IPS-18a (cell line): Measurements from ENCODE around the gene TM9SF4.

Source experiments
- H3K27ac ChIP-seq: one replicate; pipeline ENCODE4 v1.5.1; 2013; ENCODE audit warnings: low read length
- H3K27me3 ChIP-seq: one replicate; pipeline ENCODE4 v1.6.1; 2013; ENCODE audit warnings: mild to moderate bottlenecking, low read length; ENCODE audit not compliant: control insufficient read depth, insufficient read depth
- H3K36me3 ChIP-seq: one replicate; pipeline ENCODE4 v1.6.1; 2013; ENCODE audit warnings: low read depth, low read length; ENCODE audit not compliant: control insufficient read depth
- H3K4me1 ChIP-seq: one replicate; pipeline ENCODE4 v1.6.1; 2013; ENCODE audit warnings: low read depth, low read length; ENCODE audit not compliant: control insufficient read depth
- H3K4me3 ChIP-seq: one replicate; pipeline ENCODE4 v1.5.1; 2013; ENCODE audit warnings: low read length
- H3K9ac ChIP-seq: one replicate; pipeline ENCODE4 v1.6.1; 2013; ENCODE audit warnings: mild to moderate bottlenecking, low read length, moderate library complexity
- H3K9me3 ChIP-seq: one replicate; pipeline ENCODE4 v1.6.1; 2013; ENCODE audit warnings: low read depth, low read length; ENCODE audit not compliant: control insufficient read depth

Gene TM9SF4

GRCh38 chr20:32130965-32131364, 21.5 kb downstream of the TM9SF4 start:
- H3K4me1 ChIP-seq: no peaks in the 10 kb centered on the region
- peaks cover 5% of the 10 kb centered on the region for H3K36me3 ChIP-seq
- H3K27me3 ChIP-seq: no peaks in the 10 kb centered on the region
- H3K4me3 ChIP-seq: no peak overlapping the region
- no peaks in the 10 kb centered on the region for H3K9me3 ChIP-seq
- H3K27ac ChIP-seq: no peak overlapping the region
- no peak overlapping the region for H3K9ac ChIP-seq

DNA sequence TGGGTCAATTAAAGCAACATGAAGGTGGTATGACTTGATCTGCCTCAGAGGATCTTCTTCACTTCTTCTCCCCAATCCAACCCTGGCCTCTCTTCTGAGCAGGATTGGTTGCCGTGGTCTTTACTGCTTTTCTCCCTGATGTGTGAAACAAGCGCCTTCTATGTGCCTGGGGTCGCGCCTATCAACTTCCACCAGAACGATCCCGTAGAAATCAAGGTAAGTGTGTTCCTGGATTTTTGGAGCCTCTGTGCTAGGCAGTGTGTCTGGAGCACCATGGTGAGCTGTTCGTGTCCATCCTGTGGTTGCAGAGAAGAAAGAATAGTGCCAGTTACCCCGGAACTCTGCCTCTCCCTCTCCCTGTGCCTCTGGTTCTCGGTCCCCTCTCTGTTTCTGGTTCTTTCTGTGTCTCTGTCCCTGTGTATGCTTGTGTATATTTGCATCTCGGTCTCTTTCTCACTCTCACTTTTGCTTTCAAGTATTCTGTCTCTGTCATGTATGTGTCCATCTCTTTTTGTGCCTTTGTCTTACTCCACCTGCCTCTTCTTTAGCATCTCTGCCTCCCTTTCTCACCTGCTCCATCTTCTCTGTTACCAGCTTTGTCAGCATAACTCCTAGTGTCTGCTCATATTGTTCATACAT, 23.5 kb downstream of the TM9SF4 start:
- no peaks in the 10 kb centered on the region for H3K27me3 ChIP-seq
- no peak overlapping the region for H3K4me3 ChIP-seq
- H3K9me3 ChIP-seq: no peaks in the 10 kb centered on the region
- H3K4me1 ChIP-seq: no peaks in the 10 kb centered on the region
- H3K36me3 ChIP-seq: peaks cover 23% of the 10 kb centered on the region
- H3K27ac ChIP-seq: no peak overlapping the region
- no peak overlapping the region for H3K9ac ChIP-seq

GRCh38 chr20:32134026-32134425, 24.5 kb downstream of the TM9SF4 start:
- no peak overlapping the region for H3K27ac ChIP-seq
- H3K9ac ChIP-seq: no peak overlapping the region
- no peak overlapping the region for H3K4me3 ChIP-seq
- no peaks in the 10 kb centered on the region for H3K27me3 ChIP-seq
- no peaks in the 10 kb centered on the region for H3K9me3 ChIP-seq
- H3K4me1 ChIP-seq: no peaks in the 10 kb centered on the region
- peaks cover 28% of the 10 kb centered on the region for H3K36me3 ChIP-seq

DNA sequence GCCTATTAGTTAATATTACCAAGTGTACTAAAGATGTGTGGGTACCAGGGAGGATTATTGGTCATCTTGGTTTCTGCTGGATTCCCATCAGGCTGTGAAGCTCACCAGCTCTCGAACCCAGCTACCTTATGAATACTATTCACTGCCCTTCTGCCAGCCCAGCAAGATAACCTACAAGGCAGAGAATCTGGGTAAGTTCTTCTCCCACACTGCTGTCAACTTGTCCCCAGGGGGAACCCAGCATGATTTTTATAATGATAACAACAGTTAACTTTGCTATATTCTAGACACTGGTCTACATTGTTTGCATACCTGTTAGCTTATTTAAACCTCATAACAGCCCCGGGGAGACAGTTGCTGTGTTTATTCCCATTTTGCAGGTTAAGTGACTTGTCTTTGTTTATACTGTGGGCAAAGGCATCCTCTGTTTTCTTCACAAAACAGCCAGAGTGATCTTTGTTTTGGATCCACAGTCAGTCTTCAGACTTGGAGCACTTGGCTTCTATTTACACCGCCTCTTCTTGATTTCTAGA, 26.5 kb downstream of the TM9SF4 start:
- H3K9ac ChIP-seq: no peak overlapping the region
- H3K27ac ChIP-seq: no peak overlapping the region
- no peaks in the 10 kb centered on the region for H3K9me3 ChIP-seq
- H3K27me3 ChIP-seq: no peaks in the 10 kb centered on the region
- H3K4me1 ChIP-seq: no peaks in the 10 kb centered on the region
- H3K4me3 ChIP-seq: no peak overlapping the region
- peaks cover 44% of the 10 kb centered on the region for H3K36me3 ChIP-seq

- Histone ChIP-seq H3K36me3 (peaks cover 71% of the 10 kb centered on the region), H3K27me3 (no peaks in the 10 kb centered on the region), H3K4me1 (no peaks in the 10 kb centered on the region), H3K9me3 (no peaks in the 10 kb centered on the region), H3K27ac (no peak overlapping the region), H3K9ac (no peak overlapping the region), H3K4me3 (no peak overlapping the region)
Observed at GRCh38 chr20:32138921-32139320, 29.4 kb downstream of the TM9SF4 start.

DNA sequence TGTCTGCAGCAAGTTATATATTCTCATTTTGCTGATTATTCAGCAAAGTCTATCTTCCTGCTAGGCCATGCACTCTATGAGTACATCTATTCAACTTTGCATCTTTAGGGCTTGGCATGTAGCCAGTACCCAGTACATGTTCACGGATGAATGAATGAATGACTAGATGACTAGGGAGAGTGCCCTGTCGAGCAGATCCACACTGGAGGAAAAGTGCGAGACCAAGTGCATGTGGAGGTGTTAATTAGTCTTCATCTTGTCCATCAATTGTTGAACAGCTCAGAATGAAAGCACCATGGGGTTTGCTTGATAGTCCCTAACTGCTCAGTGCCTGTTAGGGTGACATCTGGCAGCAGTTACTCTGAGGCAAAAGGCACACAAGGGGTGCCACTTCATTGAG, 30.4 kb downstream of the TM9SF4 start:
- no peak overlapping the region for H3K27ac ChIP-seq
- H3K27me3 ChIP-seq: no peaks in the 10 kb centered on the region
- H3K9me3 ChIP-seq: no peaks in the 10 kb centered on the region
- peaks cover 82% of the 10 kb centered on the region for H3K36me3 ChIP-seq
- no peak overlapping the region for H3K9ac ChIP-seq
- no peaks in the 10 kb centered on the region for H3K4me1 ChIP-seq
- H3K4me3 ChIP-seq: no peak overlapping the region

DNA sequence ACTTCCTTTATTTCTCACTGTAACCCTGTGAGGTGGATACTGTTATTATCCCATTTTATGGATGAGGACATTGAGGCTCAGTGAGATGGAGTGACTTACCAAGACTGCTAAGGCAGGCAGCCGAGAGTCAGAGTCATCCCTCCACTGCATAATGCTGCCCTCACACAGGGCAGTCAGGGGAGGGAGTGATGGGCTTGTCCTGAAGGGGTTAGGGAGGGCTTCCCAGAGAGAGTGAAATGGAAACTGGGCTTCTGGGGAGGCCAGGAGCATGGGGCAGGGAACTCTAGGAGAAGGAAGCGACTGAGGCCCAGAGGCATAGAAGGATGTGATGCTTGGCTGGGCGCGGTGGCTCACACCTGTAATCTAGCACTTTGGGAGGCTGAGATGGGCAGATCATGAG, 31.1 kb downstream of the TM9SF4 start:
- Histone ChIP-seq H3K27ac (no peak overlapping the region), H3K27me3 (no peaks in the 10 kb centered on the region), H3K4me3 (no peak overlapping the region), H3K9me3 (no peaks in the 10 kb centered on the region), H3K9ac (no peak overlapping the region), H3K4me1 (no peaks in the 10 kb centered on the region), H3K36me3 (peaks cover 87% of the 10 kb centered on the region)

DNA sequence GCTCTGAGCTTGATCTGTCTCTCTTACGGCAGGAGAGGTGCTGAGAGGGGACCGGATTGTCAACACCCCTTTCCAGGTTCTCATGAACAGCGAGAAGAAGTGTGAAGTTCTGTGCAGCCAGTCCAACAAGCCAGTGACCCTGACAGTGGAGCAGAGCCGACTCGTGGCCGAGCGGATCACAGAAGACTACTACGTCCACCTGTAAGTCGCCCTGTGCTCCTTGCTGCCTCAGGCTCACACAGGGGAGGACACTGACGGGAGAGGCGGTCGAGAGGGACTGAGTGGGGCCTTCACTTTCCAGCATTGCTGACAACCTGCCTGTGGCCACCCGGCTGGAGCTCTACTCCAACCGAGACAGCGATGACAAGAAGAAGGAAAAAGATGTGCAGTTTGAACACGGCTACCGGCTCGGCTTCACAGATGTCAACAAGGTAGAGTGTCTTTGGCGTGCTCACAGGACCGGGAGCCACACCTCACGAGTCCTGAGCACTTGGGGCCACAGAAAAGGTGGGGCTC, 32.0 kb downstream of the TM9SF4 start:
- Histone ChIP-seq H3K9ac (no peak overlapping the region), H3K27ac (no peak overlapping the region), H3K4me3 (no peak overlapping the region), H3K9me3 (no peaks in the 10 kb centered on the region), H3K36me3 (peaks cover 89% of the 10 kb centered on the region), H3K4me1 (no peaks in the 10 kb centered on the region), H3K27me3 (no peaks in the 10 kb centered on the region)

DNA sequence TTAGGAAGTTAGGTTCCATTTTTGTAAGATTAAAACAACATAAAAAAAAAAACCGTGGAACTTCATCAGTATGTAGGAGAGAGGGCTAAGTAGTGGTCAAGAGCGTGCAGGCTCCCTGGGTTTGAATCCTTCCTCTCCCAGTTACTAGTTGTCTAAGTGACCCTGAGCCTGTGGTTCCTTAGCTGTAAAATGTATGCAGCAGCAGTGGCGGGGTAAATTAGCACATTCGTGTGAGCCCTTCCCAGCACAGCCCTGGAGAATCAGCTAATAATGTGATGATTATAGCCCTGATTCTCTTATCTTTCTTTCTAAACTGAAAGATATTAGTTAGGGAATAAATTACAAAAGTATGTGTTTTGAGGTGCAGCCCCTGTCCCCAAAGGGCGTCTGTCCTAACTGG, 32.6 kb downstream of the TM9SF4 start:
- Histone ChIP-seq H3K27me3 (no peaks in the 10 kb centered on the region), H3K9me3 (no peaks in the 10 kb centered on the region), H3K36me3 (peaks cover 86% of the 10 kb centered on the region), H3K4me1 (no peaks in the 10 kb centered on the region), H3K27ac (no peak overlapping the region), H3K4me3 (no peak overlapping the region), H3K9ac (no peak overlapping the region)

- no peaks in the 10 kb centered on the region for H3K4me1 ChIP-seq
- no peak overlapping the region for H3K9ac ChIP-seq
- no peaks in the 10 kb centered on the region for H3K27me3 ChIP-seq
- no peak overlapping the region for H3K27ac ChIP-seq
- peaks cover 84% of the 10 kb centered on the region for H3K36me3 ChIP-seq
- no peak overlapping the region for H3K4me3 ChIP-seq
- H3K9me3 ChIP-seq: no peaks in the 10 kb centered on the region
Observed at GRCh38 chr20:32142991-32143390, 33.5 kb downstream of the TM9SF4 start.

GRCh38 chr20:32144898-32145662, 35.6 kb downstream of the TM9SF4 start:
- Histone ChIP-seq H3K9ac (no peak overlapping the region), H3K4me1 (no peaks in the 10 kb centered on the region), H3K27me3 (no peaks in the 10 kb centered on the region), H3K36me3 (peaks cover 82% of the 10 kb centered on the region), H3K4me3 (no peak overlapping the region), H3K9me3 (no peaks in the 10 kb centered on the region), H3K27ac (no peak overlapping the region)
